Right lobe of liver (tissue), 6 donors: ENCODE results near the gene PLCXD3. TPM values are rescaled to one million over a fixed set of nuclear protein-coding genes. Genes with fewer than 3 reads are reported as not detected.
A peak's percentile ranks its signal among the peaks of the same experiment; 100 is the strongest.

Experiments used
- ATAC-seq, 4 donors: fragments of 200-7000 bp; cut with Tn5 transposase; one replicate each; pipeline ENCODE4 v1.9.1; 2020; ENCODE audit warnings: mild to moderate bottlenecking in 4 of 4, moderate library complexity in 4 of 4
- DNase-seq, 3 donors: peaks; one replicate each; pipeline ENCODE4 v3.0.0-alpha.2; 2020
- H3K27ac ChIP-seq, 3 donors: fragments of 200-600 bp; one replicate each; pipeline ENCODE4 v1.8.0; 2022
- H3K27me3 ChIP-seq, 2 donors: fragments of 200-600 bp; one replicate each; pipeline ENCODE4 v1.8.0; 2022
- H3K36me3 ChIP-seq, 4 donors: fragments of 200-600 bp; sonication (generic) in 1 of 4; one replicate each; pipeline versions ENCODE4 v1.5.1 to v1.8.0; 2017 to 2022; ENCODE audit warnings: control low read depth in 1 of 4
- H3K4me1 ChIP-seq, 4 donors: fragments of 200-600 bp; sonication (generic) in 1 of 4; one replicate each; pipeline versions ENCODE4 v1.5.1 to v1.8.0; 2017 to 2022; ENCODE audit warnings: control low read depth in 1 of 4
- H3K4me3 ChIP-seq, 3 donors: fragments of 200-600 bp; one replicate each; pipeline ENCODE4 v1.8.0; 2022
- H3K9me3 ChIP-seq, 4 donors: fragments of 200-600 bp; sonication (generic) in 1 of 4; one replicate each; pipeline versions ENCODE4 v1.5.1 to v1.8.0; 2017 to 2022; ENCODE audit warnings: control low read depth in 1 of 4
- CTCF ChIP-seq, 4 donors: fragments of 200-600 bp in 3 of 4; fragments of 450-650 bp in 1 of 4; IDR thresholded peaks; one replicate each; pipeline versions ENCODE4 v1.5.1 to v1.8.0; 2016 to 2022; ENCODE audit warnings: antibody characterized with exemption in 4 of 4, mild to moderate bottlenecking in 2 of 4
- POLR2A ChIP-seq: fragments of 450-650 bp; IDR thresholded peaks from one replicate; pipeline ENCODE4 v1.6.1; 2017; ENCODE audit warnings: antibody characterized with exemption, mild to moderate bottlenecking
- WGBS: methylation state at CpG from one replicate; pipeline ENCODE4 v1.1.6; 2018; ENCODE audit warnings: low coverage, low lambda C conversion rate; ENCODE audit not compliant: insufficient coverage; ENCODE audit errors: missing lambda C conversion rate; 5-methylcytosine and 5-hydroxymethylcytosine counted together
- intact Hi-C, 2 donors: fragments of 100-400 bp; cut with DNase I; formaldehyde crosslinking; loops; one replicate each; pipeline versions ENCODE4 v1.11.2 to v1.14.1; 2022
- total RNA-seq, 6 experiments: library from RNA; depleted of rRNA in 2 of 6; stranded (reverse); fragments of >200 nt in 2 of 6; fragmentation: NEBNext Ultra II Directional in 3 of 6; extraction: Animal tissue kit (Norgen Biotek cat#: 25700) in 3 of 6; gene quantifications; one replicate each; pipeline versions ENCODE4 v1.1.0 to v1.2.4, GENCODE V29; 2016 to 2023
- donor health status: DM: no; HTN: yes; CAD: no.
- donor health status: DM: no; HTN: no; CAD: no.
- donor health status: DM: no; HTN: no; CAD: no.
- donor health status: DM: no; HTN: yes; CAD: no.
- donor health status: DM: no; HTN: yes; CAD: no.

PLCXD3 gene
- total RNA-seq, 6 experiments from 2014 or later: 0.27 to 3.5 (median 1.1) TPM

DNA sequence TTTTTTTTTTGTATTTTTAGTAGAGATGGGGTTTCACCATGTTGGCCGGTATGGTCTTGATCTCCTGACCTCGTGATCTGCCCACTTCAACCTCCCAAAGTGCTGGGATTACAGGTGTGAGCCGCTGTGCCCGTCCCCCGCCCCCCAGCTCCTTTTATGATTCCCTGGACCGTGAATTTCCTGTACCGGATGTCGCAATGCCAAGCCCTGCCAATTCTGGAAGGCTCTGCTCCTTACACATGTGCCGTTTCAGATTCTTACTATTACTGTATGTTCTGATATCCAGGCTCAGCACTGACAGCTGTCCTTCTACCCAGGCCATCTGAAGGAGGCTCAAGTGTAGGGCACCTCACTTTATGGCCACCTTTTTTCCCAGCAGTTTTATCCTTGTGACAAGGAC lies 100.1 kb downstream of the PLCXD3 start:
- intact Hi-C loops: no loop called here
- no peak overlapping the region for H3K27ac ChIP-seq
- no peak for ATAC-seq
- H3K27me3 ChIP-seq: no peaks in the 10 kb centered on the region
- 54% methylated on average over 4 of the region's 9 CpGs for WGBS
- TF ChIP-seq CTCF (IDR thresholded peaks at IDR 0.05) (no peak), POLR2A (no peak)
- no peak for DNase-seq
- H3K36me3 ChIP-seq: no peaks in the 10 kb centered on the region
- no peaks in the 10 kb centered on the region for H3K9me3 ChIP-seq
- H3K4me3 ChIP-seq: no peak overlapping the region
- no peaks in the 10 kb centered on the region for H3K4me1 ChIP-seq

DNA sequence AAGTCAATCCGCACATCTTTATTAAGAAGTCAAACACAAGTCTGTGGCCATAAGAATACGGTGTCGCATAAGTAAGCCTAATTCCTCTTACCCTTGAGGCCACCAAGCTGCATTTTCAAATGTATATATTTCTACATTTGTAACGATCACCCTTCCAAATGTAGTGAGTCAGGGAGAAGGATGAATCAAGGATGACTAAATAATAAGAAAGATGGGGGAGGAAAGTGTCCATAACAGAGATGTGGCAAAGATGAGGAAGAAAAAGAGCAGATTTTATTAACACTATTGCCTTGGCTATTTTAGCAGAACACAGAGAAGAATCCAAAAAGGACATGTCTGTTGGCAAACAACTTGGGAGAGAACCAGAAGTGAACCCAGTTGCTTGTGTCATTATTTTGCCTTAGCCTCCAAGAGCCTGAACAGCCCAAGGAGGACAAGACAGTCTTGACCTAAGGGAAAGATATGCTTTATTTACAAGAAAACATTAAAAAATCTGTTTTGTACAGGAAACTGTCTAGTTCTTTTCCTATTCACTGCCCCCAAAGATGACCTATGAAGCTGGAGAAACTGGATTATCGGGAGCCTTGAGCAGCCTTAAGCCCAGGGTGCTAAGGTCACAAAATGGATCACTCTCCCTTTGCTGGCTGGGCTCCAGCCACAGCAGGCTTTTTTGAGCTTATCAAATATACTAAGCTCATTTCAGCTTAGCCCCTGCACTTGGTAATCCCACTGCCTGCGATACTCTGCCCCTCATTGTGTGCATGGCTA lies 101.5 kb downstream of the PLCXD3 start:
- H3K27ac ChIP-seq: no peak overlapping the region
- no peak for TF ChIP-seq POLR2A
- TF ChIP-seq CTCF (IDR thresholded peaks at IDR 0.05): no peak
- H3K4me1 ChIP-seq: no peaks in the 10 kb centered on the region
- 63% methylated on average over 6 of the region's 6 CpGs for WGBS
- no peak overlapping the region for H3K4me3 ChIP-seq
- intact Hi-C loops: no loop called here
- no peaks in the 10 kb centered on the region for H3K36me3 ChIP-seq
- no peaks in the 10 kb centered on the region for H3K27me3 ChIP-seq
- DNase-seq (no peak), ATAC-seq (peak; percentile 25 to 75 (median 58))
- H3K9me3 ChIP-seq: no peaks in the 10 kb centered on the region

GRCh38 chr5:41406936-41407335 lies 103.5 kb downstream of the PLCXD3 start:
- no peak for TF ChIP-seq POLR2A
- no peak for TF ChIP-seq CTCF (IDR thresholded peaks at IDR 0.05)
- ATAC-seq (no peak), DNase-seq (no peak)
- H3K36me3 ChIP-seq: no peaks in the 10 kb centered on the region
- H3K4me1 ChIP-seq: no peaks in the 10 kb centered on the region
- no peaks in the 10 kb centered on the region for H3K9me3 ChIP-seq
- intact Hi-C loops: no loop called here
- no peak overlapping the region for H3K27ac ChIP-seq
- H3K27me3 ChIP-seq: no peaks in the 10 kb centered on the region
- no peak overlapping the region for H3K4me3 ChIP-seq
- 79% methylated on average over 1 of the region's 1 CpG for WGBS

DNA sequence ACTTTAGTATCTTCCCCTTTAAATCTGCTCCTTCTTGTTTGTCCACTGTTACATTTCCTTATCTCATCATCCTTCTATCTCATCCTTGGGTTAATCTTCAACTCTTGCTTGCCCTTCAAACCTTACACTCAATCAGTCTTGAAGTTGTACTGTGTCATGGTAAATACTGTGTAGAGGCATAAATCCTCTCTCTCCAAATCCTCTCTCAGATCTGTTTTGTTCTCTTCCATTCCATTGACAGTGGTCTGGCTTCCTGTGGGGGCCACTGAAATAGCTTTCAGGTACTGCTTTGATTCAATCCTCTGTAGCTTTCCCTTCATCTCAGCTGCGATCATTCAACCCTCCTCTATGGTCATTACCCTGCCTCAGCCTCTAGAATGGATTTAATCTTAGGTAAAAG lies 104.0 kb downstream of the PLCXD3 start:
- no peak overlapping the region for H3K27ac ChIP-seq
- 64% methylated on average over 1 of the region's 1 CpG for WGBS

More for the DNA sequence above, 104.0 kb downstream of the PLCXD3 start:
- no peaks in the 10 kb centered on the region for H3K4me1 ChIP-seq
- no peak overlapping the region for H3K4me3 ChIP-seq
- no peaks in the 10 kb centered on the region for H3K36me3 ChIP-seq
- TF ChIP-seq POLR2A (no peak), CTCF (IDR thresholded peaks at IDR 0.05) (no peak)
- H3K27me3 ChIP-seq: no peaks in the 10 kb centered on the region
- no peaks in the 10 kb centered on the region for H3K9me3 ChIP-seq
- DNase-seq: no peak
- intact Hi-C loops: no loop called here
- ATAC-seq: no peak
